ENCODE data around the gene DAP3.
"Not testable (repeated sequence)": the region's sequence is repeated elsewhere in the genome, so short reads cannot be mapped to it uniquely, and the experiment has no call there.

DNA sequence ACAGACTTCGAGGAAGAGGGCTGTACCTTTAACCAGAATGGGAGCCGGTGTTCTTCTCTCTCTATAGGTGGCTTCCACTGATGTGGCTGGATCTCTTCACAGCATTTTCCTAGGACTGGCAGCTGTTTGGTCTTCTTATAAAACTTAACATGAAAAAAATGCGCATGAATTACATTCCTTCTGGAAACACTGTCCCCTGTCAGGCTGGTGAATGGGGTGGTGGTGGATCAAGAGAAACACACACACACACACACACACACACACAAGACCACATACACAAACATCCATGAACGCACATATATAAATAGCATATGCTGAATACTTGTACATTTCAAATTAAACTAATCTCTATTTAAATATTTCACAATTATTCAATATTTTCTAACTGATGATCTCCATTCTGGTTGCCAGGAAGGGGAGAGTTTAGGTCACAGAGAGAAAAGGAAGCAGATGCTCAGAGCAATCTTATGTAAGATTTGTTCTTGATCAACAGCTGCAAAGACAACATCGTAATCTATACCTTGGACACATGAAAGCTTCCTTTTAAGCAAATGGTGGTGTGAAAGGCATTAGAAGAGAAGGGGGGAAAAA is 78.6 kb downstream of the DAP3 start:
- TF ChIP-seq ZFP30 (CRISPR knock-in tag; IDR thresholded peaks at IDR 0.05); ZNF8 (CRISPR knock-in tag; IDR thresholded peaks at IDR 0.05); RARB (CRISPR knock-in tag; IDR thresholded peaks at IDR 0.05); ESRRG (CRISPR knock-in tag; IDR thresholded peaks at IDR 0.05); SNAI2 (CRISPR knock-in tag; IDR thresholded peaks at IDR 0.05); BACH2 (CRISPR knock-in tag; IDR thresholded peaks at IDR 0.05; ENCODE audit: borderline replicate concordance); ZFP3 (CRISPR knock-in tag; IDR thresholded peaks at IDR 0.05); TOX (CRISPR knock-in tag; IDR thresholded peaks at IDR 0.05; ENCODE audit: borderline replicate concordance); PPARA (CRISPR knock-in tag; IDR thresholded peaks at IDR 0.05; ENCODE audit: borderline replicate concordance); ISL1 (CRISPR knock-in tag; IDR thresholded peaks at IDR 0.05); CSDC2 (CRISPR knock-in tag; IDR thresholded peaks at IDR 0.05): not testable (repeated sequence)
- TF ChIP-seq, protein P1, sequence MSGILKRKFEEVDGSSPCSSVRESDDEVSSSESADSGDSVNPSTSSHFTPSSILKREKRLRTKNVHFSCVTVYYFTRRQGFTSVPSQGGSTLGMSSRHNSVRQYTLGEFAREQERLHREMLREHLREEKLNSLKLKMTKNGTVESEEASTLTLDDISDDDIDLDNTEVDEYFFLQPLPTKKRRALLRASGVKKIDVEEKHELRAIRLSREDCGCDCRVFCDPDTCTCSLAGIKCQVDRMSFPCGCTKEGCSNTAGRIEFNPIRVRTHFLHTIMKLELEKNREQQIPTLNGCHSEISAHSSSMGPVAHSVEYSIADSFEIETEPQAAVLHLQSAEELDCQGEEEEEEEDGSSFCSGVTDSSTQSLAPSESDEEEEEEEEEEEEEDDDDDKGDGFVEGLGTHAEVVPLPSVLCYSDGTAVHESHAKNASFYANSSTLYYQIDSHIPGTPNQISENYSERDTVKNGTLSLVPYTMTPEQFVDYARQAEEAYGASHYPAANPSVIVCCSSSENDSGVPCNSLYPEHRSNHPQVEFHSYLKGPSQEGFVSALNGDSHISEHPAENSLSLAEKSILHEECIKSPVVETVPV (CRISPR knock-in tag; IDR thresholded peaks at IDR 0.05), result not testable (repeated sequence)
- TF ChIP-seq, protein P2, sequence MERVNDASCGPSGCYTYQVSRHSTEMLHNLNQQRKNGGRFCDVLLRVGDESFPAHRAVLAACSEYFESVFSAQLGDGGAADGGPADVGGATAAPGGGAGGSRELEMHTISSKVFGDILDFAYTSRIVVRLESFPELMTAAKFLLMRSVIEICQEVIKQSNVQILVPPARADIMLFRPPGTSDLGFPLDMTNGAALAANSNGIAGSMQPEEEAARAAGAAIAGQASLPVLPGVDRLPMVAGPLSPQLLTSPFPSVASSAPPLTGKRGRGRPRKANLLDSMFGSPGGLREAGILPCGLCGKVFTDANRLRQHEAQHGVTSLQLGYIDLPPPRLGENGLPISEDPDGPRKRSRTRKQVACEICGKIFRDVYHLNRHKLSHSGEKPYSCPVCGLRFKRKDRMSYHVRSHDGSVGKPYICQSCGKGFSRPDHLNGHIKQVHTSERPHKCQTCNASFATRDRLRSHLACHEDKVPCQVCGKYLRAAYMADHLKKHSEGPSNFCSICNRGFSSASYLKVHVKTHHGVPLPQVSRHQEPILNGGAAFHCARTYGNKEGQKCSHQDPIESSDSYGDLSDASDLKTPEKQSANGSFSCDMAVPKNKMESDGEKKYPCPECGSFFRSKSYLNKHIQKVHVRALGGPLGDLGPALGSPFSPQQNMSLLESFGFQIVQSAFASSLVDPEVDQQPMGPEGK (CRISPR knock-in tag; IDR thresholded peaks at IDR 0.05; ENCODE audit: borderline replicate concordance), result not testable (repeated sequence)

All from SK-N-SH treated with all-trans-retinoic acid at 6 μM for 48 hours (cell line).